Smooth muscle cell (in vitro differentiated cells): ENCODE results near the gene PNMA1. TPM values are rescaled to one million over a fixed set of nuclear protein-coding genes. Genes with fewer than 3 reads are reported as not detected.

Source experiments
- DNase-seq: peaks from one replicate; lab custom pipeline; 2025; ENCODE audit not compliant: unreplicated experiment; lab: John Stamatoyannopoulos, UW
- H2AFZ ChIP-seq: fragments of 200-600 bp; sonication (generic); 2 replicates; pipeline ENCODE4 v1.6.0; 2016; ENCODE audit warnings: antibody characterized with exemption, low read depth, mild to moderate bottlenecking
- H3F3A ChIP-seq: fragments of 200-600 bp; sonication (generic); 2 replicates; pipeline ENCODE4 v1.6.0; 2017; ENCODE audit warnings: antibody characterized with exemption, low read depth
- H3K27ac ChIP-seq: fragments of 200-600 bp; sonication (generic); 2 replicates; pipeline ENCODE4 v1.5.1; 2016; ENCODE audit warnings: low read depth, mild to moderate bottlenecking
- H3K27me3 ChIP-seq: fragments of 200-600 bp; sonication (generic); 2 replicates; pipeline ENCODE4 v1.6.1; 2016; ENCODE audit warnings: low read depth, mild to moderate bottlenecking
- H3K36me3 ChIP-seq: fragments of 200-600 bp; sonication (generic); 2 replicates; pipeline ENCODE4 v1.5.1; 2016; ENCODE audit warnings: low read depth
- H3K4me1 ChIP-seq: fragments of 200-600 bp; sonication (generic); 2 replicates; pipeline ENCODE4 v1.5.1; 2016; ENCODE audit warnings: low read depth
- H3K4me2 ChIP-seq: fragments of 200-600 bp; sonication (generic); 2 replicates; pipeline ENCODE4 v1.6.0; 2016; ENCODE audit warnings: mild to moderate bottlenecking
- H3K4me3 ChIP-seq: fragments of 200-600 bp; sonication (generic); 2 replicates; pipeline ENCODE4 v1.5.1; 2016; ENCODE audit warnings: mild to moderate bottlenecking
- H3K79me2 ChIP-seq: fragments of 200-600 bp; sonication (generic); 2 replicates; pipeline ENCODE4 v1.6.0; 2016; ENCODE audit warnings: low read depth, mild to moderate bottlenecking
- H3K9ac ChIP-seq: fragments of 200-600 bp; sonication (generic); 2 replicates; pipeline ENCODE4 v1.6.0; 2016; ENCODE audit warnings: low read depth
- H3K9me3 ChIP-seq: fragments of 200-600 bp; sonication (generic); replicated peaks from 2 replicates; pipeline ENCODE4 v1.5.1; 2016; ENCODE audit warnings: low read depth
- H4K20me1 ChIP-seq: fragments of 200-600 bp; sonication (generic); 2 replicates; pipeline ENCODE4 v1.6.0; 2016; ENCODE audit warnings: low read depth
- WGBS: methylation state at CpG from one replicate; pipeline ENCODE4 v1.1.7; 2016; ENCODE audit warnings: low lambda C conversion rate; 5-methylcytosine and 5-hydroxymethylcytosine counted together
- polyA plus RNA-seq: library from polyadenylated mRNA; unstranded; fragments of >200 nt; fragmentation: Nextera tagmentation; extraction: Ambion mirVana; gene quantifications from 2 replicates; pipeline ENCODE4 v1.2.1, GENCODE V29; 2016
- total RNA-seq: library from RNA; depleted of rRNA; stranded (reverse); fragments of >200 nt; gene quantifications from 2 replicates; pipeline ENCODE4 v1.2.3, GENCODE V29; 2014
- TF ChIP-seq, protein P1 (sequence below): fragments of 200-600 bp; sonication (generic); IDR thresholded peaks from 2 replicates; pipeline ENCODE4 v1.5.1; 2017; ENCODE audit warnings: borderline replicate concordance, mild to moderate bottlenecking, antibody characterized with exemption; ENCODE audit not compliant: insufficient read depth, poor library complexity, severe bottlenecking

PNMA1 gene, protein sequence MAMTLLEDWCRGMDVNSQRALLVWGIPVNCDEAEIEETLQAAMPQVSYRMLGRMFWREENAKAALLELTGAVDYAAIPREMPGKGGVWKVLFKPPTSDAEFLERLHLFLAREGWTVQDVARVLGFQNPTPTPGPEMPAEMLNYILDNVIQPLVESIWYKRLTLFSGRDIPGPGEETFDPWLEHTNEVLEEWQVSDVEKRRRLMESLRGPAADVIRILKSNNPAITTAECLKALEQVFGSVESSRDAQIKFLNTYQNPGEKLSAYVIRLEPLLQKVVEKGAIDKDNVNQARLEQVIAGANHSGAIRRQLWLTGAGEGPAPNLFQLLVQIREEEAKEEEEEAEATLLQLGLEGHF
- total RNA-seq (16.5 and 22.4 TPM in 2 replicates), polyA plus RNA-seq (43.5 and 52.7 TPM in 2 replicates)

DNA sequence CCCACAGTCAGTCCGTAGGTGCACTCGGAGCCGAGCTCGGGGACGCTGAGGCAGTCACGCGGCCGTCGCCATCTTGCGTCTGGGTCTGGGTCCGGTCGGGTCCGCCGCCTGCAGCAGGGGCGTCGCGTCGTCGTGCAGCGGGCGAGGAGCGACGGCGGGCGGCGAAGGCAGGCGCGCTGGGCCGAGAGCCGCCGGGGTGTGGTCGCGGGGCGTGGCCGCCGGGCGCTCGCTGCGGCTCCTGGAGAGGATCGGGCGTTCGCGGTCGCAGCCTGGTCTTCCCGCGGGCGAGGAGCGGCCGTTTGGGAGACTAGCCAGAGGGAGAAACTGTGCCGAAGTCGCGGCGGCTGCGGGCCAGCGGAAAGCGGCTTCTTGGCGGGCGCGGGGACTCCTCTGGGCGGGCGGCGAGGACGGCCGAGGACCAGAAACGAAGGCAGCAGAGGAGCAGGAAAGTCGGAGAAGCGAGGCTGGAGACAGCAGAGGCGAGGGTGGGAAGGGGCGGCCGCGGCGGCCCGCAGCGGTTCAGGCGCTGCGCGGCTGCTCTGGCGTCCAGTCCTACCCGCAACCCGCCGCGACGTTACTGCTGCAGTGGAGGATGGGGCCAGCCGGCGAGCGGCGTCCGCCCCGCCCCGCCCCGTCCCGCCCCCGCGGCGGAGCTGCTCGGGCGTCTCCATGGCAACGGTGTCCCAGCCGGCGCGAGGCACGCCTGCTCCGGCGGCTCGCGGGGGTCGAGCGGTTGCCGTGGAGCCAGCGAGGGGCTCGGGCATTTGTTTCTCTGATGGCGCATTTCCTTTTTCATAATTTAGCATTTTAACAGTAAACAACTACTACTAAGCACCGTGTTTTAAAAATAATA is at the start of gene PNMA1:
PNMA1 (minus strand) TSS at position 582 of the 853 bp plus-strand sequence. CDS start 745 bp downstream, outside the sequence.
- 2% methylated on average over 50 of the region's 113 CpGs for WGBS
- Histone ChIP-seq H3F3A (peaks cover 10% of the 10 kb centered on the region), H3K27ac (peak within 1 kb of the TSS; percentile 94), H2AFZ (no peak within 1 kb of the TSS), H3K9me3 (no peaks in the 10 kb centered on the region), H3K4me1 (peaks cover 25% of the 10 kb centered on the region), H4K20me1 (peaks cover 37% of the 10 kb centered on the region), H3K27me3 (no peaks in the 10 kb centered on the region), H3K4me2 (peak within 1 kb of the TSS; percentile 87), H3K4me3 (peak within 1 kb of the TSS; percentile 79), H3K36me3 (no peaks in the 10 kb centered on the region), H3K79me2 (peaks cover 30% of the 10 kb centered on the region), H3K9ac (peak within 1 kb of the TSS; percentile 86)
- DNase-seq = peak; percentile 61
- TF ChIP-seq, protein P1, sequence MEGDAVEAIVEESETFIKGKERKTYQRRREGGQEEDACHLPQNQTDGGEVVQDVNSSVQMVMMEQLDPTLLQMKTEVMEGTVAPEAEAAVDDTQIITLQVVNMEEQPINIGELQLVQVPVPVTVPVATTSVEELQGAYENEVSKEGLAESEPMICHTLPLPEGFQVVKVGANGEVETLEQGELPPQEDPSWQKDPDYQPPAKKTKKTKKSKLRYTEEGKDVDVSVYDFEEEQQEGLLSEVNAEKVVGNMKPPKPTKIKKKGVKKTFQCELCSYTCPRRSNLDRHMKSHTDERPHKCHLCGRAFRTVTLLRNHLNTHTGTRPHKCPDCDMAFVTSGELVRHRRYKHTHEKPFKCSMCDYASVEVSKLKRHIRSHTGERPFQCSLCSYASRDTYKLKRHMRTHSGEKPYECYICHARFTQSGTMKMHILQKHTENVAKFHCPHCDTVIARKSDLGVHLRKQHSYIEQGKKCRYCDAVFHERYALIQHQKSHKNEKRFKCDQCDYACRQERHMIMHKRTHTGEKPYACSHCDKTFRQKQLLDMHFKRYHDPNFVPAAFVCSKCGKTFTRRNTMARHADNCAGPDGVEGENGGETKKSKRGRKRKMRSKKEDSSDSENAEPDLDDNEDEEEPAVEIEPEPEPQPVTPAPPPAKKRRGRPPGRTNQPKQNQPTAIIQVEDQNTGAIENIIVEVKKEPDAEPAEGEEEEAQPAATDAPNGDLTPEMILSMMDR = no peak

DNA sequence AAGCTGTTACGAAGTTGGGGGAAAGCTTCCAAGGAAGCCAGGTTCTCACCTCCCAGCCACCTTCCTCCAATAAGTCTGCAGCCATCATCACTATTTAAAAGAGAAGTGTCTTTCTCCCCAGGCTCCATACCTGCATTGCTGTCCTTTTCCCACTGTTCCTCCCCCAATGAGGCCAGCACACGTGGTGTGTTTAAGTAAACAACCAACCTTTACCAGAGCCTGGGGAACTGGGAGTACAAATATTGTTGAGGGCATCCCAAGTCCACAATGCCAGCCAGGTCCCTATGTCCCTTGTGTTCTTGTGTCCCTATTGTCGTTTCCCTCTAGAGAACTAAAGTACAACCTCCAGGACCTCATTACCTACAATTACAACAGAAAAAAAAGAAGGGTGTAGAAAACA is 49.2 kb upstream of the PNMA1 start:
- Histone ChIP-seq H3K4me2 (no peak overlapping the region), H3F3A (peaks cover 5% of the 10 kb centered on the region), H3K27ac (no peak overlapping the region), H3K4me3 (no peak overlapping the region), H3K9me3 (no peaks in the 10 kb centered on the region), H3K27me3 (no peaks in the 10 kb centered on the region), H3K9ac (no peak overlapping the region), H3K79me2 (peaks cover 80% of the 10 kb centered on the region), H3K4me1 (peaks cover 8% of the 10 kb centered on the region), H3K36me3 (no peaks in the 10 kb centered on the region), H2AFZ (no peak overlapping the region), H4K20me1 (peaks cover 65% of the 10 kb centered on the region)
- TF ChIP-seq, protein P1 = no peak
- no peak for DNase-seq
- 70% methylated on average over 3 of the region's 3 CpGs for WGBS

DNA sequence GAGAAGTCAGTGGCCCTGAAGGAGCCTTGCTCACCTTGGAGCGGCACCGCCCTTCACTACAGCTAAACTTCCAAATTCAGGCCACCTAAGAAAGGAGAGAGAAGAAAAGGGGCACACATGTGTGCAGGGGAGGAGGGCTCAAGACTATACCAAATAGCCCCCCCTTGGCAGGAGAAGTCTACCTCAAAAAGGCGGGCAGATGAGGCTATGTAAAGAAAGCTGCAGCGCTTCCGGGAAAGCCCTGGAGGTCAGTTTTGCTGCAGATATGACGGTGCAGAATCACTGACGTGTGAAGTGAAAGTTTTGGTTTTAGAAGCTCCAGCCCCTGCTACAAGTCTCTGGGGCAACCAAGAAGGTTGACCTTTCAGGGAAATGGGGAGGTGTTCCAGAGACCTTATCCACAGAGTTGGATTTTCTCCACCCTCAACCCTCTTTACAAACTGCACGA is 48.2 kb upstream of the PNMA1 start:
- peaks cover 14% of the 10 kb centered on the region for H3K4me1 ChIP-seq
- peaks cover 81% of the 10 kb centered on the region for H3K79me2 ChIP-seq
- H3K9me3 ChIP-seq = no peaks in the 10 kb centered on the region
- H3K4me2 ChIP-seq = no peak overlapping the region
- no peak for DNase-seq
- no peak overlapping the region for H3K9ac ChIP-seq
- 80% methylated on average over 8 of the region's 8 CpGs for WGBS
- H4K20me1 ChIP-seq = peaks cover 65% of the 10 kb centered on the region
- H3K36me3 ChIP-seq = no peaks in the 10 kb centered on the region
- TF ChIP-seq, protein P1 = no peak
- H3K27me3 ChIP-seq = no peaks in the 10 kb centered on the region
- H3K27ac ChIP-seq = no peak overlapping the region
- no peak overlapping the region for H2AFZ ChIP-seq
- no peak overlapping the region for H3K4me3 ChIP-seq
- peaks cover 5% of the 10 kb centered on the region for H3F3A ChIP-seq
